ENCODE data around the gene CLEC10A.
"Not testable (repeated sequence)": the region's sequence is repeated elsewhere in the genome, so short reads cannot be mapped to it uniquely, and the experiment has no call there.

The CLEC10A gene

GRCh38 chr17:7107795-7108559 is 27.9 kb upstream of the CLEC10A start:
- DNase-seq, result no peak

GRCh38 chr17:7107012-7107754 is 27.1 kb upstream of the CLEC10A start:
- no peak for DNase-seq

GRCh38 chr17:7102421-7102820 is 22.4 kb upstream of the CLEC10A start:
- no peak for DNase-seq

- no peak for DNase-seq
Measured at GRCh38 chr17:7101531-7101930, 21.5 kb upstream of the CLEC10A start.

- DNase-seq, result not testable (repeated sequence)
Measured at GRCh38 chr17:7100641-7101379, 20.8 kb upstream of the CLEC10A start.

- no peak for DNase-seq
Measured at GRCh38 chr17:7098802-7099459, 18.9 kb upstream of the CLEC10A start.

- no peak for DNase-seq
Measured at GRCh38 chr17:7097940-7098339, 17.9 kb upstream of the CLEC10A start.

GRCh38 chr17:7095625-7096024 is 15.6 kb upstream of the CLEC10A start:
- DNase-seq, result no peak

- no peak for DNase-seq
Measured at GRCh38 chr17:7094652-7095019, 14.6 kb upstream of the CLEC10A start.

GRCh38 chr17:7091311-7092005 is 11.4 kb upstream of the CLEC10A start:
- DNase-seq, result peak; percentile 18

- not testable (repeated sequence) for DNase-seq
Measured at GRCh38 chr17:7089570-7089969, 9.5 kb upstream of the CLEC10A start.

GRCh38 chr17:7088442-7088841 is 8.4 kb upstream of the CLEC10A start:
- DNase-seq, result not testable (repeated sequence)

- DNase-seq, result no peak
Measured at GRCh38 chr17:7084088-7084487, 4.0 kb upstream of the CLEC10A start.

GRCh38 chr17:7083592-7083991 is 3.5 kb upstream of the CLEC10A start:
- no peak for DNase-seq

- DNase-seq, result no peak
Measured at GRCh38 chr17:7081341-7082062, 1.5 kb upstream of the CLEC10A start.

- DNase-seq, result no peak
Measured at GRCh38 chr17:7080456-7081041, 498 bp upstream of the CLEC10A start.

GRCh38 chr17:7078711-7079110 is 1.3 kb downstream of the CLEC10A start:
- no peak for DNase-seq

GRCh38 chr17:7077911-7078546 is 2.0 kb downstream of the CLEC10A start:
- DNase-seq, result no peak

GRCh38 chr17:7074931-7075330 is 5.1 kb downstream of the CLEC10A start:
- DNase-seq, result no peak

- no peak for DNase-seq
Measured at GRCh38 chr17:7072406-7072805, 7.6 kb downstream of the CLEC10A start.

- no peak for DNase-seq
Measured at GRCh38 chr17:7070712-7071111, 9.3 kb downstream of the CLEC10A start.

Data from T-helper 9 cell (primary cell).